Left renal pelvis (tissue), 4 donors: Measurements from ENCODE around the gene SINHCAF. TPM values are rescaled to one million over a fixed set of nuclear protein-coding genes. Genes with fewer than 3 reads are reported as not detected.

Experiments used
- DNase-seq, 4 donors: peaks; one replicate each; pipeline ENCODE4 v3.0.0-alpha.2; 2013; ENCODE audit warnings: low read depth in 4 of 4, low spot score in 3 of 4
- polyA plus RNA-seq, 4 donors: library from polyadenylated mRNA; unstranded; fragments of 120-200 nt; gene quantifications; one replicate each; pipeline ENCODE4 v1.2.1, GENCODE V29; 2013; ENCODE audit not compliant: insufficient read length in 4 of 4

Gene SINHCAF
- polyA plus RNA-seq, 4 donors: 90.3 to 289 (median 260) TPM

DNA sequence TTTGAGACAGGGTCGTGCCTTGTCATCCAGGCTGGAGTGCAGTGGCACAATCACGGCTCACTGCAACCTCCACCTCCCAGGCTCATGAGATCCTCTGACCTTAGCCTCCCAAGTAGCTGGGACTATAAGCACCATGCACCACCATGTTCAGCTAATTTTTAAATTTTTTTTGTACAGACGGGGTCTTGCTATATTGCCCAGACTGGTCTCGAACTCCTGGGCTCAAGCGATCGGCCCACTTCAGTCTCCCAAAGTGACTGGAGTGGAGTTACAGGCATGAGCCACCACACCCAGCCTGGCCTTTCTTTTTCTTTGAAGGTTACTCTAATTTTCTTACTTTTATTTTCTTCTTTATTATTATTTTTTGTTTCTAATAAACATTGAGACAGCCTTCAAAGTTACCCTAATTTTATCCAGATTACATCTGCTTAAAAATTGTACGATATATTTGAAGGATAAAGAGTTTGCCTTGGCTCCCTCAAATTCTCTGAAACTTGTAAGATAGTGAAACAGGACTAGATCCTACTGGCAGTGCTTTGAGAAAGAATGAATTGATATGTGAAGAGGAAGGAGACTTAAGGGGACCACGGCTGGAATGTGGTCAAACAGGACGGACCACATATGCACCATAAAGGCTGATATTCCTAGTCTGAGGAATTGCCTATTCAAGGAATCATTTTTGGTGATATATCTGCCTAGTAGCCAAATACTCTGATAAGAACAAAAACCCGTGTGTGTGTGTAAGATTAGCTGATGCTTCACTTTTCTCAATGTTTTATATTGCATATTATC is 14.1 kb upstream of the SINHCAF start:
- DNase-seq: no peak

- DNase-seq: no peak
Observed at GRCh38 chr12:31337952-31338351, 12.0 kb upstream of the SINHCAF start.

GRCh38 chr12:31331242-31331641 is 5.3 kb upstream of the SINHCAF start:
- no peak for DNase-seq

DNA sequence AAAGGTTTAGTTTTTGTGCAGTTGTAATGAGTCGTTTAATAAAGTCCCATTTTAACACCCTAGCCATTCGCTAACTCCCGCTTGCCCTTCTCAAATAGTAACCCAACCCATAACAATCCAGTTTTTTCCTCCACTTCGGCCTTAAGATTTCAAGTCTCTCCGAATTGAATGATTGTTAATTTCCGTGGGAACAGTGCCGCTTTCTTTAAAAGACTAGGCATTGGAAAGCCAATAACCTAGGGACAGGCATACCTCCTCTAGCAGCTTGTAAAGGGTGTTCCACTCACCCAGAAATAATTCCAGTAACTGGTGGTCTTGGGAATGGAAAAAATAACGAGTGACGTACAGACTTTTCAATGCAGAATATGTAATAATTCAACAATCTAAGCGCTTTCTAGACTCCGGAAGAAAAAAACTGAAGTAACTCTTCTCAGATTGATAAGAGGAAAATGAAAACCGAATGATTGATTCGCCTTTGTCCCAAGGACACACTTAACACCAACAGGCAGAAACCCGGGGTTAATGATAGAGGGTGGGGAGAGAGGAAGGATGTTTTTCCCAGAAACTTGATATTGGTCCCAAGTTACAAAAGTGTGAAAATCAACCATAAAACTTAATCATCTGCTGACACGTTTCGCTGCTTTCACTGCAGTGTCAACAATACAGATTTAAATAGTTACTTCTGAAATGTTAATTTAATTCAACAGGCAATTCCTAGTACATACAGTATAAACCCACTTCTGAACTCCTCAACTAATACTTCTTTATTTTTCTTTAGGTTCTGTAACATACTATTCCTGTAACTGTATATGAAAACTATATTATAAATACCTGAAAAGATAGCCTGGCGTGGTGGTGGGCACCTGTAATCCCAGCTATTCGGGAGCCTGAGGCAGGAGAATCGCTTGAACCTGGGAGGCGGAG is 1.0 kb upstream of the SINHCAF start:
- DNase-seq: peak in 2 of 4 donors; percentile 36 to 56

DNA sequence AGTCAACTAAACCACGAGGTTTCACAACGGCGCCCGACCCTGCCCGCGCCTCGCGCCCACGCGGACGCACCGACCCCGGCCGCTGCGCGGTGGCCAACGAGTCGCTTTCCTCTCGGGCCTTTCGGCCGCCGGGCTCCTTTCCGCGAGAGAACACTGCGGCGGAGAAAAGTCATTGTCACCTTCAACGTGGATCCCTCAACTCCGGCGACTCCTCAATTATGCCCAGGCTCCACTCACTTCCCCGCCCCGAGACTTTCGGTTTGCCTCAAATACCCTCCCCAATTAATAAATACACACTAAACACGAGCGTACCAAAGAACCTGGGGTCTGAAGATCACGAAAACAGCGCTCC is 450 bp downstream of the SINHCAF start:
- DNase-seq: no peak

- no peak for DNase-seq
Observed at GRCh38 chr12:31324845-31325523, 966 bp downstream of the SINHCAF start.

DNA sequence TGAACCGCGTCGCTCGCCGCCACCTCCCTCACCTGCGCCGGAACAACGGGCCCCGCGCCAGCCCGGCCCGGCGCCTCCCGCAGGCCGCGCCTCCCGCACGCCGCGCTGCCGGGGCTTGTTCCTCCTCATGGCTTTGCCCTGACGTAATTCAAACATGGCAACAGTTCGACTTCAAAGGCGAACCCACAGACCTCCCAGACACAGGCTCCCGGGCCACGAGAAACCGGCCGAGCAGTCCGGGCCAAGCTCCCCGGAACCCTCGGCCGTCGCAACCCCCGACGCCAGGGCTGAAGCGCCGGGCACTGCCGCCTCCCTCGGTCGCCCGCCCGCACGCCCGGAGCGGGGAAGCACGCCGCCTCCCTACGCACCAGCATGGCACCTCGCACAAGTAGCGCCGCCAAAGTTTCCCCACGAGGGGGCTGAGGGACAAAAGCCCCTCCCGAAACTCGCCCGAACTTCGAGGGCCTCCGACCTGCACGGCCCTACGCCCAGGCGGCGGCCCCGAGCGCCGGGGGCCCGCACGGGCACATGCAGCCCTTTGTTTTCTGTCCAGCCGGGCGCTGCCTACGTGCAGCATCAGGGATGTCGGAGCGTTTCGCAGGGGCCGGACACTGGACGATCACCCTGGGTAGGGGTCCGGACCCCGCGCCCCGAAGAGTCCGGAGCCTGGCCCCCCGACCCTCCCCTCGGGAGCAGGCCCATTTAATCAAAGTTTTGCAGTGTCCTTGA is 1.7 kb downstream of the SINHCAF start:
- DNase-seq: peak in 1 of 4 donors; percentile 60

DNA sequence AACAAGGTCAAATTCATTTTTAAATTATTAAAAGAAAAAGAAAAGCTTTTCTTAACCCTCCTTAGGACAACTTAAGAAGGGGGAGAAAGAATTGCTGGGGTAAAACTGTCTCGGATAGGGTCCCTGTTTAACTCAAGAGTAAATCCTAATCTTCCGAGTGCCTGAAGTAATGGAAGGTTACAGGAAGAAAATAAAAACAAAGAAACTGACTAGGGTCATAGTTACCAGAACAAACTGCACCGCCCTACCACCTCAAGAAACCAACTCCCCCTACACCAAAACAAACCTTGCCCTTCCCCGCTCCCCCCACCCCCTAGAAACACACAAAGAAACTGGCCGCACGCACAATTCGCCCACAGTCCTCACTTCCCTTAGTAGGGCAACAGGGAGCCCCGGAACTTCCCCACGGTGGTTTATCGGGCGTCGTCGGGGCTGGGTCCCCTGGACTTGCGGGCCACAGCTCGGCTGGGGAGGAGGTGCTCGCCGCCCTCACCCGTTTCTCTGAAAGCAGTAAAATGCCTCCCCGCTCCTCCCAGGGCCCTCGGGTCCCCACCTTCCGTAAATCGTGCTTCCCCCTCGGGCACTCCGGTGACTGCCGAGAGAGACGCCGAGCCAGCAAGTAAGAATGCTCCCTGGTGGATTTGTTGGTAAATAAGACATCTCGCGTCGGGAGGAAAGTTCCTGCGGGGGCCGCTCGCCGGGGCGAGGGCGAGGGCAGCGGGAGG is 2.4 kb downstream of the SINHCAF start:
- no peak for DNase-seq

GRCh38 chr12:31322801-31323207 is 3.1 kb downstream of the SINHCAF start:
- DNase-seq: peak in 1 of 4 donors; percentile 37

- no peak for DNase-seq
Observed at GRCh38 chr12:31321897-31322228, 4.1 kb downstream of the SINHCAF start.

DNA sequence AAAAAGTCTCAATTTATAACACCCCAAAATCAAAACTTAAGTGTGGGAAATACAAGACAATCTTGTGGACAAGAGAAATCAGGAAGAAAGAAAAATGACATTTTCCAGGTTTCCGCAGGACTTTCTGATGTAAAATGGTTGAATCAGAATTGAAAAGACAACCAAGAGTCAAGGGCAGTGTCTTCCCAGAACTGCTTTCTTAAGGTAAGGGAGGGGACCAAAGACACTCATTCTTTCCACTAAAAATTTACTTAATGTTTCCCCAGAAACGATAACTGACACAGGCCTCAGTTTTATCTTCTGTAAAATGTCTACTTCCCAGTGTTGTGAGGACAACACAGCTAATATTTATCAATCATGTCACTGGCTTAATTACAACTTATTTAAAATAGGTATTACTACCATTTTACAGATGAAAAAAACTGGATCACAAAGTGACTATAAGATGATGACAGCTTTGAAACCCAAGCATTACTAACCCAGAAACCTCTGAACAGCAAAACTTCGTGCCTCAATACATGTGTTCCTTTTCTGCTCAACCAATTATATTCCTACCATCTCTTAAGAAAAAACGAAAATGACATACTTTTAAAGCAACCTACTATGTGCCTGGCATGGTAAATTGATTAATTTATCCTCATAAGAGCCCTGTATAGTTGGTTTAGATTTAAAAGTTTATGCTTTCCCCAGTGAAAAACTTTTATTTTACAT is 4.6 kb downstream of the SINHCAF start:
- DNase-seq: no peak

DNA sequence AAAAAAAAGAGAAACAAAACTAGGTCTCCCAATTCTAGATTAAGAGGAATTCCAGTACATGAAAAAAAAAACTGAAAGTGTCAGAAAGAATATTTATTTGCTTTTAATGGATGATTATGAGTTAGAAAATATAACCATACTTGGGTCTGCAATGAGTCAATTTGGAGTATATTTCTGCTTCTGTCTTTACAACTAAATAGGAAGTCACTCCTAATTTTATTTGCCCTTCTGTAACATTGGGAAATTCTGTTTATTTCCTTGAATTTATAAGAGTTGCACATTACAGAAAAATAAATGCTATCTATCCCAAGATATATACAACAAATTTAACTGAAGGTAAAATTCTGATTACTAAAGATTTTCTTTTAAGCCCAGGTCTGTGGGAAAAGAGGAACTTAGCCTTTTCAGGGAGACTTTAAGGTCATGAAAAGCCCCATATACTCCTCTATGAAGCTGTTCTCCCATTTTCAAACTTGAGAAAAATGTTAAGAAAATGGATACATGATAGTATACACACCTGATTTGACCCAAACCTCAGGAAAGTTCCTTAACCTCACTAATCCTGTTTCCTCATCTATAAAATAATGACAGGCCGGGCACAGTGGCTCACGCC is 7.2 kb downstream of the SINHCAF start:
- no peak for DNase-seq

GRCh38 chr12:31317471-31318395 is 8.2 kb downstream of the SINHCAF start:
- peak in 1 of 4 donors; percentile 29 for DNase-seq

GRCh38 chr12:31316891-31317290 is 9.1 kb downstream of the SINHCAF start:
- DNase-seq: no peak

- DNase-seq: no peak
Observed at GRCh38 chr12:31315784-31316465, 10.0 kb downstream of the SINHCAF start.

GRCh38 chr12:31315044-31315715 is 10.8 kb downstream of the SINHCAF start:
- DNase-seq: no peak

DNA sequence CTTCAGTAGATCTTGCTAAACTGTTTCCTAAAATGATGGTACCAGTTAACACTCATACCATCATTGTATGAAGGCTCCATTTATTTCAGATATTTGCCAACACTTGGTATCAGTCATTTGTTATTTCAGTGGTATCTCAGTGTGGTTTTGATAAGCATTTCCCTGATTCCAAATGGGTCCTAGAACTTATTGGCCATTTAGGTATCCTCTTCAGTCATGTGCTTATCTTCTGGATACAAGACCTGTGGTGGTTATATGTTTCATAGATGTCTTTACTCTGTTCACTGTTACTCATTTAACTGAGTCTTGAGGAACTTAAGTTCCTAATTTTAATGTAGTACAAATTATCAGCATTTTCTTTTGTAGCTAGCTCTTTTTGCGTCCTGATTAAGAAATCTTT is 13.5 kb downstream of the SINHCAF start:
- no peak for DNase-seq
